LNCAP (cell line): ENCODE data around the gene C6orf47.

Source experiments
- CTCF ChIP-seq: fragments of 450-650 bp; IDR thresholded peaks from 2 replicates; pipeline ENCODE4 v1.5.1; 2017; ENCODE audit warnings: mild to moderate bottlenecking

C6orf47 gene

GRCh38 chr6:31660381-31661261, at the start of gene C6orf47:
Gene C6orf47, minus strand, starts transcription at chr6:31660778. Its CDS starts 831 bp downstream, at chr6:31659947.
- no peak for TF ChIP-seq CTCF

GRCh38 chr6:31708224-31708623, 47.6 kb upstream of the C6orf47 start:
- TF ChIP-seq CTCF, result no peak

GRCh38 chr6:31707701-31708100, 47.1 kb upstream of the C6orf47 start:
- no peak for TF ChIP-seq CTCF

- no peak for TF ChIP-seq CTCF
These were observed 46.0 kb upstream of the C6orf47 start, which contains the start of gene LY6G6F for GRCh38 chr6:31706599-31706998. Gene LY6G6F, plus strand, starts transcription at chr6:31706866. Its CDS starts 41 bp downstream, at chr6:31706907.

- TF ChIP-seq CTCF, result no peak
These were observed 45.4 kb upstream of the C6orf47 start for GRCh38 chr6:31705931-31706330.

GRCh38 chr6:31702819-31703716, 42.5 kb upstream of the C6orf47 start, which contains the start of gene ABHD16A:
Gene ABHD16A, minus strand, starts transcription at chr6:31703324. Its CDS starts 43 bp downstream, at chr6:31703281.
- TF ChIP-seq CTCF, result no peak

GRCh38 chr6:31702405-31702818, 41.8 kb upstream of the C6orf47 start:
- TF ChIP-seq CTCF, result no peak
